GM18870 (cell line): Measurements from ENCODE around the gene SKAP1.
"Not testable (repeated sequence)": the region's sequence is repeated elsewhere in the genome, so short reads cannot be mapped to it uniquely, and the experiment has no call there.

Experiments used
- ATAC-seq: cut with Tn5 transposase; IDR thresholded peaks from one replicate; pipeline ENCODE4 v1.9.1; 2021; ENCODE audit warnings: moderate library complexity; ENCODE audit not compliant: unreplicated experiment

The SKAP1 gene

DNA sequence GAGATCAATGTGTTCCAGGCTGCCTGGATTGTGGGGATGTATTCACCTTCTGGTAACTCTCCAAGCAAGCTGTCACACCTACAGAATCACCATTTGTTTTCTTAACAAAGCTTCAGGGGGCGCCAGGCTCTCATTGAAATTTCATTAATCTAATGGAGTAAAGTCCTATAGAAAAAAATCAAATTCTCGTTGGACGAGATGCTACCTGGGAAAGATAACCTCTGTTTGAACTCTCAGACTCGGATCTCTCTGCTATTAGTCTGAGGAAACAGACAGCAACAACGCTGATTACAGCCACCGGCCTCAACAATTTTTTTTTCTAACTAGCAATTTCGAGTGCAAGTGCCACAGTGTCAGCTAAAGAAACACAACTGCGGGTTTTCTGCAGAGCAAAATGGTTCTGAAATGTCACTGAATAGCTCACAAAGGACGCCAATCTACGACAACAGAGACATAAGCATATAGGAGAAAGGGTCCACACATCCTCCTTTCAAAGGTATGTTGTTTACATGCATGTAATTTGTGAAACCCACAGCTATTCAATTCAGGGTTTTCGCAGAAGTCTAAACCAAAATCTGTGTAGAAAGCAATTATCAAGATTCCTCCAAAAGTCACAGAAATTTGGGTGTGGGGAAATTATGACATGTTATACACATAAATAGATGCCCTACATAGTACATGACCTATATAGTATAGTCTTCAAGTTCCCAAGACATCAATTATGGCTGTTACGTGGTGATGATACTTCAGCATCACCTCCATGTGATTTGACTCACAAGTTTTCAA lies 135.8 kb downstream of the SKAP1 start:
- no peak for ATAC-seq

DNA sequence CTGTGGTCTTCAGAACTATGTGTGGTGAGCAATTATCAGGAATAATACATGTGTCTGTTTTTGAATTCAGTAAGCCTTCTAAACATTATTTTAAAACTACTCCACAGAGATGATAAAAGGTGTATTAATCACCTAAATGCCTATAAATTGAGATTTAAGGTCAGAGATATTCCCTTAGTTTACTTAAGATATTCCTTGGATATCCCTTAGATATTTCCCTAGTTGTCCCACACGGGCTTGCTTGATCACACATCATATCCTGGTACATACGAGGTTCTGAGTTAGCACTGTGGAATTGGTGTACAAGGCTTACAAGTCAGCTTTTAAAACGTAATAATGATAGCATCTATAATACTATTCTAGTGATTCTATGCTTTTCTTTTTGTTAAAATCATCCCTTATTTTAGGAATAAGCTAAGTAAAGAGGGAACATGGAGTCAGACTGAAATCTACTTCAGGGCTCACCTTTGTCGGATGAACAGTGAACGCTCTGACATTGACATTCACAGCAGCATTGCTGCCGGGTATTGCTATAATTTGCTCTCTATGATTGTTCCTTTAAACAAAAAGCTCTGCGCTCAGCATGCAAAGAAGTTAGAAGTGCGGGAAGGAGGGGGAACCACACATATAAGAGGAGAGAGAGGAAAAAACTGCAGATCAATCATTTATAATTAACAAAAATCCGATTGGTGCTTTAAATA lies 136.5 kb downstream of the SKAP1 start:
- no peak for ATAC-seq

DNA sequence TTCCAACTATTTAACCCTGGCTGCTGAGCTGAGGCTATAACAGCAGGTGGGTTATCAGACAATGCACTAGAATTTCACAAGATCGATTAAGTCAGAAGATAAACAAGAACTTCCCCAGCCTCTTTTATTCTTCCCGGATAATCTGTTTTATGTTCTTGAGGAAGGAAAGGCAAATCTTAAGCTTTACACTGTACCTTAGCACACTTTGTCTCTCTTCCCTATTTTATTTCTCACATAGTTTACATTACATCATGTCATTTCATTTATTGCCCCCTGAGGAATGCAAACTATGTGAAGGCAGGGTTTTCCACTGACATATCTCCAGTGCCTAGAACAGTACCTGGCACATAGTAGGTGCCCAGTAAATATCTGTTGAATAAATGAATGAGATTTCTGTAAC lies 139.6 kb downstream of the SKAP1 start:
- ATAC-seq: no peak

DNA sequence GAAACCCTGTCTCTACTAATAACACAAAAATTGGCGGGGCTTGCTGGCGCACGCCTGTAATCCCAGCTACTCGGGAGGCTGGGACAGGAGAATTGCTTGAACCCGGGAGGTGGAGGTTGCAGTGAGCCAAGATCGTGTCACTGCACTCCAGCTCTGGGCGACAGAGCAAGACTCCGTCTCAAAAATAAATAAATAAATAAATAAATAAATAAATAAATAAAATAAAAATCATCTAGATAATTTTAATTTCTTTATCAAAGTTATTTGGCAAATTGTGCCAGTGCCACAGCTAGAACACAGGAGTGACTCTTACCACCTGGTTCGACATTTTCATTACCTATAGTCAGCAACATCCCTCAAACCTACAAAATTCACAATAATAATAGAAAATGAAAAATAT lies 143.1 kb downstream of the SKAP1 start:
- ATAC-seq: not testable (repeated sequence)

- ATAC-seq: no peak
Observed at GRCh38 chr17:48285614-48286013, 144.4 kb downstream of the SKAP1 start.

DNA sequence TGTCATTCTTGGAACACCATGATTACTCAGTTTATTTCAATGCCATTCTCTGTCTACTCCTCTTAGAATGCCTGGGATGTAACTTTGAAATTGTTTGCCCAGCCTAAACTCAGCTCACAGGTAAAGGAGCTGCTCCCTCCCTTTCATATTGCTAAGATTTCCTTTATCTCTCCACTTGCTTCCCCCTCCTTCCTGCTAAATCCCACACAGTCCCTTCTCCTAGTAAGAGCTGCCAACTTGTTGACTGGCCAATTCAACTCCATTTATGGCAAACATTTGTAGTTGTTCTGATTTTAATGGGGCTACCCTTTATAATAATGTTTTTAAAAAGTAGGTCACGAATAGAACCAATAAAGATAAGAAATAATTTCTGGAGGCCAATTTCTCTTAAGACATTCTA lies 146.1 kb downstream of the SKAP1 start:
- ATAC-seq: no peak

GRCh38 chr17:48283411-48283810 lies 146.6 kb downstream of the SKAP1 start:
- ATAC-seq: no peak

- ATAC-seq: no peak
Observed at GRCh38 chr17:48282303-48282702, 147.7 kb downstream of the SKAP1 start.

DNA sequence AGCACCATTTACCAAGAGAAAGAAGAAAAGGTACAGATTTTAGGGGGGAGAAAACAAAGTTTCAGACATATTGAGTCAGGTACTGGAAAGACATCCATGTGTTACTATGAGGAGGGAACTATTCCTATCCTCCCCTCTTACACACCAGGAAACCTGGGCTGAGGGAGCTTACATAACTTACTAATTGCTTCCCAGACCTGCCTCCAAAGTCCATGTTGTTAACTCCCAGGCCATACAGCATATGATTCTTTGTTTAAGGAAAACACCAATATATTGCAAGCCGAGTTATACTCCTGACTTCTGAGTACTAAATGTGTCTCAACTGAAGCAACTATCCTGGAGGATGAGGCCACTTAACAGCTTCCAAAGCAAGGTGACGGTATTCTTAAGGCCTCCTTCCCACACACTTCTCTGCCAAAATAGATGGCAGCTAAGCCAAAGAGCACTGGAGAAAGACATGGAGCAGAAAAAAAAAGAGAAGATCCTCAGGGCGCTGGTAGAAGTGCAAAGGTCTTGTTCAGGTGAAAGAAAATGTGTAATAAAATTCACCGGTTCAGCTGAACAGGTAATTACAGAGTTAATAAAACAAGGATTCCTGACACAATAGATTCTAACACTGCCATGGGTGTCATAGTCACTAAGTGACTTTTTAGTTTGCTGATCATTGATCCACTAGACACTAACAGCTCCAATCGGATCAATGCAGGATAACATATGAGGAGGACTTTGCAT lies 151.1 kb downstream of the SKAP1 start:
- ATAC-seq: no peak

- ATAC-seq: no peak
Observed at GRCh38 chr17:48276776-48277175, 153.2 kb downstream of the SKAP1 start.

- ATAC-seq: no peak
Observed at GRCh38 chr17:48270899-48271298, 159.1 kb downstream of the SKAP1 start.

GRCh38 chr17:48269209-48269608 lies 160.8 kb downstream of the SKAP1 start:
- no peak for ATAC-seq

- no peak for ATAC-seq
Observed at GRCh38 chr17:48263731-48264035, 166.3 kb downstream of the SKAP1 start.

- no peak for ATAC-seq
Observed at GRCh38 chr17:48262982-48263730, 166.9 kb downstream of the SKAP1 start.

- no peak for ATAC-seq
Observed at GRCh38 chr17:48261297-48261880, 168.6 kb downstream of the SKAP1 start.

DNA sequence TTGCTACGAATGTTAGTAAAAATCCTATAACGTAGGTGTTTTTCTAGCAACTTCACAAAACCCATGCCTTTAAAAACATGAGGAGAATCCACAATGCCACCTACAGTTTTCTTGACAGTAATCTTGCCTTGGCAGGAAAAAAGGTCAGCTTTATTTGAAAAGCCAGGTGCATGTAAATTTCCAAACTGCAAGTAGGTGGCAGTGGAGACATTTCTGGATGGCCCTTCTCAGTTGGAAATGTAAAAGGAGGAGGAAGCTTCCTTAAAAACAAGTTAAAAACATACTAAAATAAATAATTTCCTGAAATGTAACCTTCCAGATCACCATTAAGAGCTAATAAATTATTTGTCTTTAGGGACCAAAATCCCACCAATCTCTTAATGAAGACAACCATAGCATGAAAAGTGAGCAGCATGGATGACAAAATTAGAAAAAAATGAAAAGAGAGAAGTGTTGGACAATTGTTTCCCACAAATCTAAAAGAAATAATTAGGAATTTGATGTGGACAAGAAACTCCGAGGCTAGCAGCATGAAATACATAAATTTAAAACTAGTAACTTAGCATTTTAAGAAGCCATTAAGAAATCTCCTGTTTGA lies 170.2 kb downstream of the SKAP1 start:
- no peak for ATAC-seq

- ATAC-seq: no peak
Observed at GRCh38 chr17:48258331-48258730, 171.7 kb downstream of the SKAP1 start.

DNA sequence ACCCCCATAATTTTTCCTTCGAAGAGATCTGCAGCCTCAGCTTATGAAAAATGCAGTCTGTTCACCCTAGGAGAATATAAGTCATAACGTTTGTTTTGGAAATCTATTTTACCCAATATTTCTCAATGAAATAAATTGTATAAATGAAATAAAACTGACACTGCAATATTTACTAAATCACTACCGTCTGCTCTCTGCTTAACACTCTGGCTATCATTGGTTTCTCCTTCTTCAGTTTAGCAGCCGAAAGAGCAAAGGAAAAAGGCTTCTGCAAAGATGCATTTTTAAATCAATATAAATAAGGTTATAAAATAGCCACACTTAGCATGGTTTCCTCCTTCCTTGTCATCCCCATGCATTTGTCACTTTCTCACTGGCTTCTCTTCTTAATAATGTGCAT lies 174.3 kb downstream of the SKAP1 start:
- ATAC-seq: no peak

- no peak for ATAC-seq
Observed at GRCh38 chr17:48254896-48255295, 175.1 kb downstream of the SKAP1 start.

DNA sequence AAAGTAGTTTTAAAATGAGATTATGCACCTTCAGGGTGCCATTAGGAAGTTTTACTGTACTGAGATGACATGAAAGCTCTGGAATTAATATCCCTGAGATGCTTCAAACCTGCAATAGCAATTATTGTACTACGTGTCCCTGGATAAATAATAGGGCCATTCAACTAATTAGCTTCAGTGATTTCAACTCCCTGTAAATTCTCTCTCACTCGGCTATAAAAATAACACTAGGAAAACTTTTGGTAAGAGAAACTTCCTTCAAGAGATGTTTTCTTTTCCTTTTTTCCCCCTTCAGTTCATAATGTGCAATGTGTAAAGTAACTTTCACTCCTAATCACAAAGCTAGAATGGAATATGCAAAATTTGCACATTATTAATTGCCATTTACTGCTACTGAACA lies 176.0 kb downstream of the SKAP1 start:
- no peak for ATAC-seq

- ATAC-seq: no peak
Observed at GRCh38 chr17:48251950-48252349, 178.1 kb downstream of the SKAP1 start.
